DND-41 (cell line): ENCODE data around the gene BAIAP2L1.

Source experiments
- CTCF ChIP-seq: IDR thresholded peaks from 2 replicates; pipeline ENCODE4 v1.5.1; 2012; ENCODE audit warnings: borderline replicate concordance, low read length, moderate library complexity, mild to moderate bottlenecking; ENCODE audit not compliant: poor library complexity, severe bottlenecking; ENCODE audit errors: extremely low read depth
- EZH2 ChIP-seq: IDR thresholded peaks from 3 replicates; pipeline ENCODE4 v1.6.1; 2012; ENCODE audit warnings: borderline replicate concordance, low read depth, mild to moderate bottlenecking, moderate library complexity, low read length, inconsistent platforms; ENCODE audit not compliant: severe bottlenecking

DNA sequence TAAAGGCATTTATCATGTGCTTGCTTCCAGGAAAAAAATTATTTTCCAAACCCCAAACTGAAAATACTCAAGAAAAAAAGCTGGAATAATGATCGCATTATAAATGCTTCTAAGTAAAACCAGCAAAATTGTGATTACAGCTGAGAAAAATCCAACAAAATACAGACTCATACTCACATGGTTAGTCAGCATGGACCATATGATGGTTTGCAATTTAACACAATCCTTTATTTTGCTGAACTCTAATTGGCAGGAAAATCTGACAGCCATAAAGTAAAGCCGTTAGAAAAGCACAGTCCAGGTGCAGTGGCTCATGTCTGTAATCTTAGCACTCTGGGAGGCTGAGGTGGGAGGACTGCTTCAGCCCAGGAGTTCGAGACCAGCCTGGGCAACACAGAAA lies 59.8 kb downstream of the BAIAP2L1 start:
- TF ChIP-seq CTCF (no peak), EZH2 (no peak)
